Nephron (organoid): ENCODE results near the gene MIS18A.

Experiments
- H3K27ac Mint-ChIP-seq, 3 experiments: 2 replicates each; pipeline ENCODE4 v1.8.0; 2020; ENCODE audit warnings: mixed read lengths in 3 of 3, mild to moderate bottlenecking in 2 of 3, moderate library complexity in 1 of 3
- H3K27me3 Mint-ChIP-seq: 2 replicates; pipeline ENCODE4 v1.8.0; 2021; ENCODE audit warnings: low read depth, mild to moderate bottlenecking, moderate library complexity, mixed read lengths
- H3K36me3 Mint-ChIP-seq: 2 replicates; pipeline ENCODE4 v1.8.0; 2020; ENCODE audit warnings: low read depth, mixed read lengths
- H3K4me1 Mint-ChIP-seq: 2 replicates; pipeline ENCODE4 v1.8.0; 2020; ENCODE audit warnings: mixed read lengths
- H3K4me3 Mint-ChIP-seq, 3 experiments: 2 replicates each; pipeline ENCODE4 v1.8.0; 2020; ENCODE audit warnings: mild to moderate bottlenecking in 3 of 3, mixed read lengths in 3 of 3, moderate library complexity in 2 of 3
- H3K9me3 Mint-ChIP-seq: 2 replicates; pipeline ENCODE4 v1.8.0; 2020; ENCODE audit warnings: mixed read lengths
- TF ChIP-seq, protein P1 (sequence below), 3 experiments: fragments of 200-600 bp; sonication (generic); IDR thresholded peaks; one replicate each; pipeline ENCODE4 v1.5.0; 2021; ENCODE audit warnings: antibody characterized with exemption in 3 of 3; ENCODE audit not compliant: unreplicated experiment in 3 of 3

The MIS18A gene

DNA sequence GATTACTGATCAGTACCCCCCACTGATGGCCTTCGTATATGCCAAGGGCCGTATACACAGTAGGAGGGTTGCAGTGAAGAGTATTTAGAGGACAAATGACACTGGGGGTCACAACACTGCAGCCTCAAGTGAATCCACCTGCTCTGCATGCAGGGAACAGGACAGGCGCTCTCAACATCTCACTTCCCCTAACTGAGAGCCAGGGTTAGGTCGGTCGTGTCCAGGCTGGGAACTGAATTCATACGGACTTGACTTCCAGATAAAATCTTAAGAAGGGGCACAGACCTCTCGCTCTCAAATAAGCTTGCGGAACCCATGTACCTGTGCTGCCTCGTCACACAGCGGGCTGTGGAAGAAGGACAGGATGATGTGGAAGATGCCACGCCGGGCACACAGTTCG is 42.6 kb upstream of the MIS18A start:
- H3K4me3 Mint-ChIP-seq: no peak overlapping the region
- H3K27me3 Mint-ChIP-seq: no peaks in the 10 kb centered on the region
- peaks cover 73% of the 10 kb centered on the region for H3K36me3 Mint-ChIP-seq
- peaks cover 13% of the 10 kb centered on the region for H3K4me1 Mint-ChIP-seq
- H3K9me3 Mint-ChIP-seq: no peaks in the 10 kb centered on the region
- TF ChIP-seq, protein P1, sequence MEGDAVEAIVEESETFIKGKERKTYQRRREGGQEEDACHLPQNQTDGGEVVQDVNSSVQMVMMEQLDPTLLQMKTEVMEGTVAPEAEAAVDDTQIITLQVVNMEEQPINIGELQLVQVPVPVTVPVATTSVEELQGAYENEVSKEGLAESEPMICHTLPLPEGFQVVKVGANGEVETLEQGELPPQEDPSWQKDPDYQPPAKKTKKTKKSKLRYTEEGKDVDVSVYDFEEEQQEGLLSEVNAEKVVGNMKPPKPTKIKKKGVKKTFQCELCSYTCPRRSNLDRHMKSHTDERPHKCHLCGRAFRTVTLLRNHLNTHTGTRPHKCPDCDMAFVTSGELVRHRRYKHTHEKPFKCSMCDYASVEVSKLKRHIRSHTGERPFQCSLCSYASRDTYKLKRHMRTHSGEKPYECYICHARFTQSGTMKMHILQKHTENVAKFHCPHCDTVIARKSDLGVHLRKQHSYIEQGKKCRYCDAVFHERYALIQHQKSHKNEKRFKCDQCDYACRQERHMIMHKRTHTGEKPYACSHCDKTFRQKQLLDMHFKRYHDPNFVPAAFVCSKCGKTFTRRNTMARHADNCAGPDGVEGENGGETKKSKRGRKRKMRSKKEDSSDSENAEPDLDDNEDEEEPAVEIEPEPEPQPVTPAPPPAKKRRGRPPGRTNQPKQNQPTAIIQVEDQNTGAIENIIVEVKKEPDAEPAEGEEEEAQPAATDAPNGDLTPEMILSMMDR (IDR thresholded peaks at IDR 0.05; ENCODE audit: unreplicated experiment in 3 of 3): no peak
- no peak overlapping the region for H3K27ac Mint-ChIP-seq

DNA sequence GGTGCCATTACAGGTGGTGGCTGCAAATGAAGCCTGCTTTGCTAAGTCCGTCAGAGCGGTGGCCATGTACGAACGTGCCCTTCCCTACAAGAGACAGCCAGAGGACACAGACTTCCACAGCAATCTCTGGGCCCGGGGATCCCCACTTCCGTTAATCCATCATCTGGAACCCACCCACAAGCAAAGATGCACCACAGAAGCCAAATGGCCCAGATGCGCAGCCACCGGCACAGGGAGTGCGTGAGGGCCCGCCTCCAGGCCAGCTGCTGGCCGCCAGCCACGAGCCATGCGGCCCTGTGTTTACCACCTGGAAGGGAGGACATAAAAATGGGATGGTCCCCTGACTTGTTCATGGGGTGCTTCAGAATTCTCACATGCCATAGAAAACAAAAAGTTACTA is 41.9 kb upstream of the MIS18A start:
- TF ChIP-seq, protein P1 (IDR thresholded peaks at IDR 0.05; ENCODE audit: unreplicated experiment in 3 of 3): no peak
- Mint-ChIP-seq H3K4me3 (no peak overlapping the region), H3K9me3 (no peaks in the 10 kb centered on the region), H3K27ac (no peak overlapping the region), H3K36me3 (peaks cover 65% of the 10 kb centered on the region), H3K27me3 (no peaks in the 10 kb centered on the region), H3K4me1 (peaks cover 13% of the 10 kb centered on the region)

DNA sequence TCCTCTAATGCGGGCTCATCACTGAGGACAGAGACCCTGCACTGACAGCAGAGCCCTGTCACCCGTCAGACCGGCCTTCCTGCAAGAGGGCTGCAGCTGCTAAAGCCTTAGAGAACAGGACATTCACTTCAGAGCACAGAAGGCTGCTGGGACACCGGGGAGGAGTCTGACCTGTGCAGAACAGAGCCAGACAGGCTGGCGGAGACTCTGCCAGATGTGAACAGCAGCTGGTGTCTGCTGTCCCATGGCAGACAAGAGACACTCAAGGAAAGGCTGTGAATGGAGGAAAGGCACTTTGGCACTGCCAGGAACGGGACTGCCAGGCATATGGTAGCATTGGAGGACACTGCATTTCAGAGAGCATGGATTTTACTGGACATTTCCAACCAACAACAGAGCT is 41.2 kb upstream of the MIS18A start:
- H3K27ac Mint-ChIP-seq: no peak overlapping the region
- no peaks in the 10 kb centered on the region for H3K27me3 Mint-ChIP-seq
- H3K9me3 Mint-ChIP-seq: no peaks in the 10 kb centered on the region
- H3K36me3 Mint-ChIP-seq: peaks cover 58% of the 10 kb centered on the region
- H3K4me3 Mint-ChIP-seq: no peak overlapping the region
- peaks cover 7% of the 10 kb centered on the region for H3K4me1 Mint-ChIP-seq
- TF ChIP-seq, protein P1 (IDR thresholded peaks at IDR 0.05; ENCODE audit: unreplicated experiment in 3 of 3): no peak

DNA sequence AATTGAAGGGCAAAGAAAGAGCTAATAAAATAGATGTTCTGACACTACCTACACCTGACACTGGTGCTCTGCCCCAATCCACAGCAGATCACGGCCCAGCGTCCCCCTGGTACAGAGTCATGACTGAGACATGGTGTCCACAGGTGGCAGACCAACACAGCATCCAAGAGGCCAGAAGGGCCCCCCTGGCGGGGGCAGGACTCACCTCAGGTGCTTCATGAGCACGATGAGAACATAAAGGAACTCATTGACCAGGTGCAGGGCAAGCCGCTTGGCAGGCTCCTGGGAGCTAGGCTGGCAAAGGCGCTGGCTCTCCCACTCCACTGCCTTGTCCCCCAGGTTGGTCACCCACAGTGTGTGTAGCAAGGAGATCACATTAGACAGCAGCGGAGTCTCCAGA is 40.2 kb upstream of the MIS18A start:
- TF ChIP-seq, protein P1 (IDR thresholded peaks at IDR 0.05; ENCODE audit: unreplicated experiment in 3 of 3): no peak
- Mint-ChIP-seq H3K27me3 (no peaks in the 10 kb centered on the region), H3K4me3 (no peak overlapping the region), H3K9me3 (no peaks in the 10 kb centered on the region), H3K27ac (no peak overlapping the region), H3K36me3 (peaks cover 48% of the 10 kb centered on the region), H3K4me1 (peaks cover 5% of the 10 kb centered on the region)

DNA sequence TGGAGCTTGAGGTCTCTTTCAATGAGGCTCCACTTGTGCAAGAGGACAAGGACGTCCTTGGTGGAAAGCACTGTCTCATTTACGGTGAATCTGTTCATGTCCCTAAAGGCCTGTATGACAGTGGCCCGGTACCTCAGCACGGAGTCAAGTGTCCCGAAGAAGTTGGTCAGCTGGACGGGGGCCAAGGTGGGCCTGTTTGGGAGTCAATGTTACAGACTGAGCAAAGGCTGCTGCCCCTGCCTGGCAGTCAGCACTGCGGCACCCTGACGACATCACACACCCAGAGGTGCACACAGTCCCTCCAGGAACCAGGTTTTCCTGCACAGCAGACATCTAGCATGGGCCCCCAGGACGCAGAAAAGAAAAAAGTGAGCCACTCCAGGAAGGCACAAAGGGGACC is 38.9 kb upstream of the MIS18A start:
- Mint-ChIP-seq H3K4me3 (no peak overlapping the region), H3K9me3 (no peaks in the 10 kb centered on the region), H3K27me3 (no peaks in the 10 kb centered on the region), H3K36me3 (peaks cover 46% of the 10 kb centered on the region), H3K27ac (no peak overlapping the region), H3K4me1 (peaks cover 5% of the 10 kb centered on the region)
- TF ChIP-seq, protein P1 (IDR thresholded peaks at IDR 0.05; ENCODE audit: unreplicated experiment in 3 of 3): no peak

DNA sequence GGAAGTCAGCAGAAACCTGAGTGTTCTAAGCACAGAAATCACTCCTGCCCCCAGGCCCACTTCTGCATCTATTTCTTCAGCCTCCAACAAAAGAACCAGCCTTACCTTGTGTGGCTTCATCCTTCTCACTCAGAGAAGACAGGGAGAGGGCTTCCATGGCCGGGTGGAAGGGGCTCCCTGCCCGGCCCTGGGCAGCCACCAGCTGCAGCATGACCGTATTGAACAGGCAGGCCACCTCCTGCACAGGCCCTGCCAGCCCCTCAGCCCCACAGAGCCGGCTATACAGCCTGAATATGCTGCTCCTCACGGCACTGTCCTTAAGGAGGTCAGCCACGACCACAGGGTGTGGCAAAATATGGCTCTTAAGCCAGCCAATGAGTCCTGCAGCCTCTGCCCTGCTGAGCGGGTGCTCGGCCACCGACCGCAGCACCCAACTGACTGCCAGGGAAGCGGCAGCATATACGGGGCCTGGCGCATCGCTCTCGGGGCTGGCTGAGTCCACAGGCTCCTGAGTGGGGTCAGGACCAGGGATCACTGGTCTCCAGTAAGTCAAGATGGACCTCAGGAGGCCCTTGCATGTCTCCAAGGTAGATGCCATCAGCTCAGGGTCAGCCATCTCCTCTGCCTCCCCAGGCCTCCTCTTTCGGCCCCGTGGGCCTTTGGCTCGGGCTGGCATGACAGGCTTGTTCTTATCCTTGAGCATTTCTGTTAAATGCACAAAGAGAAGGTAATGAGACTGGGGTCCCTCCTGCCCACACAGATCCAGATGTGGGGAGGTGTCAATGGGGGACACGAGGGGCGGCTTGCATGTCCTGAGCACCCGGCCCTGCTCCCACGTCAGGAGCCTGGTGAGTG is 37.7 kb upstream of the MIS18A start:
- Mint-ChIP-seq H3K4me1 (peaks cover 5% of the 10 kb centered on the region), H3K9me3 (no peaks in the 10 kb centered on the region), H3K27me3 (no peaks in the 10 kb centered on the region), H3K36me3 (peaks cover 47% of the 10 kb centered on the region), H3K27ac (no peak overlapping the region), H3K4me3 (no peak overlapping the region)
- TF ChIP-seq, protein P1 (IDR thresholded peaks at IDR 0.05; ENCODE audit: unreplicated experiment in 3 of 3): no peak
